GM23338 (cell line): ENCODE results near the gene SOAT2. TPM values are rescaled to one million over a fixed set of nuclear protein-coding genes. Genes with fewer than 3 reads are reported as not detected.

ENCODE experiments used
- ATAC-seq: fragments of 200-7000 bp; cut with Tn5 transposase; 3 replicates; pipeline ENCODE4 v1.9.1; 2020
- DNase-seq: peaks from one replicate; pipeline ENCODE4 v3.0.0-alpha.2; 2015; ENCODE audit warnings: low spot score
- H2AFZ ChIP-seq: fragments of 200-600 bp; sonication (generic); 2 replicates; pipeline ENCODE4 v1.8.0; 2016; ENCODE audit warnings: antibody characterized with exemption, mild to moderate bottlenecking, moderate library complexity
- H3F3A ChIP-seq: fragments of 200-600 bp; sonication (generic); replicated peaks from 2 replicates; pipeline ENCODE4 v1.8.0; 2017; ENCODE audit warnings: antibody characterized with exemption, mixed run types, low read depth
- H3K27ac ChIP-seq: fragments of 200-600 bp; sonication (generic); 2 replicates; pipeline ENCODE4 v1.6.1; 2016; ENCODE audit warnings: low read depth
- H3K27me3 ChIP-seq: fragments of 200-600 bp; sonication (generic); 2 replicates; pipeline ENCODE4 v1.8.0; 2016; ENCODE audit warnings: mild to moderate bottlenecking, mixed run types, moderate library complexity; ENCODE audit not compliant: insufficient read depth
- H3K36me3 ChIP-seq: fragments of 200-600 bp; sonication (generic); 2 replicates; pipeline ENCODE4 v1.8.0; 2016; ENCODE audit warnings: mild to moderate bottlenecking; ENCODE audit not compliant: insufficient read depth
- H3K4me1 ChIP-seq: fragments of 200-600 bp; sonication (generic); 2 replicates; pipeline ENCODE4 v1.8.0; 2016; ENCODE audit warnings: mild to moderate bottlenecking, moderate library complexity; ENCODE audit not compliant: insufficient read depth
- H3K4me2 ChIP-seq: fragments of 200-600 bp; sonication (generic); 2 replicates; pipeline ENCODE4 v1.7.1; 2017; ENCODE audit warnings: mixed run types
- H3K4me3 ChIP-seq: fragments of 200-600 bp; sonication (generic); 2 replicates; pipeline ENCODE4 v1.6.1; 2016; ENCODE audit warnings: mixed run types
- H3K79me2 ChIP-seq: fragments of 200-600 bp; sonication (generic); replicated peaks from 2 replicates; pipeline ENCODE4 v1.8.0; 2017; ENCODE audit warnings: mild to moderate bottlenecking; ENCODE audit not compliant: insufficient read depth
- H3K9me2 ChIP-seq: fragments of 200-600 bp; sonication (generic); 2 replicates; pipeline ENCODE4 v1.8.0; 2017; ENCODE audit not compliant: insufficient read depth
- H4K20me1 ChIP-seq: fragments of 200-600 bp; sonication (generic); replicated peaks from 2 replicates; pipeline ENCODE4 v1.8.0; 2017; ENCODE audit warnings: mild to moderate bottlenecking; ENCODE audit not compliant: insufficient read depth
- H3K27ac Mint-ChIP-seq: 2 replicates; pipeline ENCODE4 v1.8.0; 2020; ENCODE audit warnings: inconsistent platforms, mild to moderate bottlenecking, moderate library complexity, mixed read lengths
- H3K27me3 Mint-ChIP-seq: 3 replicates; pipeline ENCODE4 v1.8.0; 2022; ENCODE audit warnings: low read depth, mild to moderate bottlenecking, moderate library complexity, mixed read lengths, inconsistent platforms; ENCODE audit not compliant: insufficient read depth, poor library complexity
- H3K36me3 Mint-ChIP-seq: 3 replicates; pipeline ENCODE4 v1.8.0; 2021; ENCODE audit warnings: low read depth, mild to moderate bottlenecking, inconsistent platforms, moderate library complexity, mixed read lengths
- H3K4me1 Mint-ChIP-seq: 3 replicates; pipeline ENCODE4 v1.8.0; 2020; ENCODE audit warnings: mild to moderate bottlenecking, inconsistent platforms, mixed read lengths
- H3K4me3 Mint-ChIP-seq: 3 replicates; pipeline ENCODE4 v1.8.0; 2021; ENCODE audit warnings: moderate library complexity, mild to moderate bottlenecking, inconsistent platforms, mixed read lengths
- H3K9me3 Mint-ChIP-seq: 3 replicates; pipeline ENCODE4 v1.8.0; 2020; ENCODE audit warnings: moderate library complexity, mild to moderate bottlenecking, inconsistent platforms, mixed read lengths
- CREB1 ChIP-seq: fragments of 250-450 bp; sonication (Bioruptor Pico); IDR thresholded peaks from 2 replicates; pipeline ENCODE4 v1.5.0; 2020; ENCODE audit warnings: low read depth, mild to moderate bottlenecking, moderate library complexity
- EZH2 ChIP-seq: fragments of 200-600 bp; sonication (generic); IDR thresholded peaks from one replicate; pipeline ENCODE4 v1.8.0; 2017; ENCODE audit warnings: antibody characterized with exemption, mild to moderate bottlenecking, low read depth; ENCODE audit not compliant: unreplicated experiment
- NANOG ChIP-seq: IDR thresholded peaks from 2 replicates; pipeline ENCODE4 v1.6.1; 2016; ENCODE audit warnings: antibody characterized with exemption, borderline replicate concordance
- POLR2AphosphoS5 ChIP-seq: IDR thresholded peaks from 2 replicates; pipeline ENCODE4 v1.6.1; 2016; ENCODE audit warnings: antibody characterized with exemption, low read depth
- ZNF114 ChIP-seq: fragments of 250-450 bp; sonication (Bioruptor Pico); IDR thresholded peaks from 2 replicates; pipeline ENCODE4 v1.5.0; 2020; ENCODE audit warnings: mild to moderate bottlenecking, moderate library complexity
- ZNF331 ChIP-seq: fragments of 250-450 bp; sonication (Bioruptor Pico); IDR thresholded peaks from 2 replicates; pipeline ENCODE4 v1.5.0; 2020; ENCODE audit warnings: low read depth, mild to moderate bottlenecking, moderate library complexity
- polyA plus RNA-seq: library from polyadenylated mRNA; unstranded; fragments of >200 nt; fragmentation: Nextera tagmentation; extraction: Ambion mirVana; gene quantifications from 2 replicates; pipeline ENCODE4 v1.2.1, GENCODE V29; 2016
- total RNA-seq: library from RNA; depleted of rRNA; stranded (reverse); fragments of >200 nt; shearing (Covaris generic); gene quantifications from 2 replicates; pipeline ENCODE4 v1.2.3, GENCODE V29; 2014
- TF ChIP-seq, protein P1 (sequence below): IDR thresholded peaks from 2 replicates; pipeline ENCODE4 v1.6.1; 2016; ENCODE audit warnings: antibody characterized with exemption
- TF ChIP-seq, protein P2 (sequence below): IDR thresholded peaks from one replicate; pipeline ENCODE4 v1.6.1; 2018; ENCODE audit warnings: antibody characterized with exemption; ENCODE audit not compliant: unreplicated experiment
- TF ChIP-seq, protein P3 (sequence below), 2 experiments: fragments of 200-600 bp in 1 of 2; sonication (generic) in 1 of 2; conservative IDR thresholded peaks; 2 replicates each; pipeline versions ENCODE4 v1.5.1 to v1.6.1; 2016 to 2017; ENCODE audit warnings: antibody characterized with exemption in 2 of 2, low read depth in 2 of 2, mild to moderate bottlenecking in 2 of 2, moderate library complexity in 1 of 2

The SOAT2 gene
- total and polyA plus RNA-seq, 2 experiments from 2014 or later: not detected

DNA sequence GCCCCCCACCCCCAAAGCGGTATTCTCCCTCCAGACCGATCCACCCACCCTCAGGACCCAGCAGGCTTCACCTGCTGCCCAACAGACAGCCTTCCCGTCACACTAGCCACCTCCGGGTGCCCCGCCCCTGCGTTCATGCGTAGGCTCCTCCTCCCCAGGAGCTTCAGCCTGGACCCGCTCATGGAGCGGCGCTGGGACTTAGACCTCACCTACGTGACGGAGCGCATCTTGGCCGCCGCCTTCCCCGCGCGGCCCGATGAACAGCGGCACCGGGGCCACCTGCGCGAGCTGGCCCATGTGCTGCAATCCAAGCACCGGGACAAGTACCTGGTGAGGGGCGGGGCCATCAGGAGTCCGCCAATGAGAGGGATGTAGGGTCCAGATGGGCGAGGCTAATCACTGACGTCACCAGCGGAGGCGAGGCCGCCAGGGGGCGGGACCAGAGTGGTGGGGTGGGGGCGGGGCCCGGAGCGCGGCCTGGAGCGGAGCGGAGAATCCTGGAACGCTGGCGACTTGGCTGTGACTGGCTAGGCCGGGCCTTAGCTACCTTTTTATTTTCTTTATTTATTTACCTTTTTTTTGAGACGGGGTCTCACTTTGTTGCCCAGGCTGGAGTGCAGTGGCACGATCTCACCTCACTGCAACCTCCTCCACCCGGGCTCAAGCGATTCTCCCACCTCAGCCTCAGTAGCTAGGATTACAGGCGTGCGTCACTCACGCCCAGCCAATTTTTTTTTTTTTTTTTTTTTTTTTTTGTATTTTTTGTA is 49.0 kb upstream of the SOAT2 start:
- H3K27ac Mint-ChIP-seq: peak overlapping the region; percentile 98
- no peaks in the 10 kb centered on the region; the same call in 2 of the 3 replicates for H3K9me3 Mint-ChIP-seq
- DNase-seq (peak; percentile 99), ATAC-seq (peak; percentile 74)
- H3K4me3 ChIP-seq: peak overlapping the region; percentile 99
- H3K4me3 Mint-ChIP-seq: peak overlapping the region; percentile 93
- H3K4me1 Mint-ChIP-seq: peaks cover 32% of the 10 kb centered on the region
- H3K79me2 ChIP-seq: peaks cover 16% of the 10 kb centered on the region; the same call in 1 of the 2 replicates
- peaks cover 18% of the 10 kb centered on the region for H3K36me3 Mint-ChIP-seq
- peaks cover 16% of the 10 kb centered on the region for H4K20me1 ChIP-seq
- no peaks in the 10 kb centered on the region for H3K9me2 ChIP-seq
- peak overlapping the region; percentile 96 for H3K27ac ChIP-seq
- no peaks in the 10 kb centered on the region for H3K36me3 ChIP-seq
- peaks cover 17% of the 10 kb centered on the region; the same call in 1 of the 2 replicates for H3K27me3 ChIP-seq
- H3K27me3 Mint-ChIP-seq: peaks cover 21% of the 10 kb centered on the region
- peaks cover 16% of the 10 kb centered on the region; the same call in 1 of the 2 replicates for H3F3A ChIP-seq
- peaks cover 37% of the 10 kb centered on the region for H3K4me1 ChIP-seq
- H2AFZ ChIP-seq: peak overlapping the region; percentile 99
- H3K4me2 ChIP-seq: peak overlapping the region; percentile 98
- TF ChIP-seq POLR2AphosphoS5 (peak; percentile 95), ZNF331 (no peak), ZNF114 (CRISPR knock-in tag) (no peak), CREB1 (CRISPR knock-in tag) (peak; percentile 90), EZH2 (no peak), NANOG (no peak)
- TF ChIP-seq, protein P1, sequence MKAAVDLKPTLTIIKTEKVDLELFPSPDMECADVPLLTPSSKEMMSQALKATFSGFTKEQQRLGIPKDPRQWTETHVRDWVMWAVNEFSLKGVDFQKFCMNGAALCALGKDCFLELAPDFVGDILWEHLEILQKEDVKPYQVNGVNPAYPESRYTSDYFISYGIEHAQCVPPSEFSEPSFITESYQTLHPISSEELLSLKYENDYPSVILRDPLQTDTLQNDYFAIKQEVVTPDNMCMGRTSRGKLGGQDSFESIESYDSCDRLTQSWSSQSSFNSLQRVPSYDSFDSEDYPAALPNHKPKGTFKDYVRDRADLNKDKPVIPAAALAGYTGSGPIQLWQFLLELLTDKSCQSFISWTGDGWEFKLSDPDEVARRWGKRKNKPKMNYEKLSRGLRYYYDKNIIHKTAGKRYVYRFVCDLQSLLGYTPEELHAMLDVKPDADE: no peak
- TF ChIP-seq, protein P2, sequence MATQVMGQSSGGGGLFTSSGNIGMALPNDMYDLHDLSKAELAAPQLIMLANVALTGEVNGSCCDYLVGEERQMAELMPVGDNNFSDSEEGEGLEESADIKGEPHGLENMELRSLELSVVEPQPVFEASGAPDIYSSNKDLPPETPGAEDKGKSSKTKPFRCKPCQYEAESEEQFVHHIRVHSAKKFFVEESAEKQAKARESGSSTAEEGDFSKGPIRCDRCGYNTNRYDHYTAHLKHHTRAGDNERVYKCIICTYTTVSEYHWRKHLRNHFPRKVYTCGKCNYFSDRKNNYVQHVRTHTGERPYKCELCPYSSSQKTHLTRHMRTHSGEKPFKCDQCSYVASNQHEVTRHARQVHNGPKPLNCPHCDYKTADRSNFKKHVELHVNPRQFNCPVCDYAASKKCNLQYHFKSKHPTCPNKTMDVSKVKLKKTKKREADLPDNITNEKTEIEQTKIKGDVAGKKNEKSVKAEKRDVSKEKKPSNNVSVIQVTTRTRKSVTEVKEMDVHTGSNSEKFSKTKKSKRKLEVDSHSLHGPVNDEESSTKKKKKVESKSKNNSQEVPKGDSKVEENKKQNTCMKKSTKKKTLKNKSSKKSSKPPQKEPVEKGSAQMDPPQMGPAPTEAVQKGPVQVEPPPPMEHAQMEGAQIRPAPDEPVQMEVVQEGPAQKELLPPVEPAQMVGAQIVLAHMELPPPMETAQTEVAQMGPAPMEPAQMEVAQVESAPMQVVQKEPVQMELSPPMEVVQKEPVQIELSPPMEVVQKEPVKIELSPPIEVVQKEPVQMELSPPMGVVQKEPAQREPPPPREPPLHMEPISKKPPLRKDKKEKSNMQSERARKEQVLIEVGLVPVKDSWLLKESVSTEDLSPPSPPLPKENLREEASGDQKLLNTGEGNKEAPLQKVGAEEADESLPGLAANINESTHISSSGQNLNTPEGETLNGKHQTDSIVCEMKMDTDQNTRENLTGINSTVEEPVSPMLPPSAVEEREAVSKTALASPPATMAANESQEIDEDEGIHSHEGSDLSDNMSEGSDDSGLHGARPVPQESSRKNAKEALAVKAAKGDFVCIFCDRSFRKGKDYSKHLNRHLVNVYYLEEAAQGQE: no peak
- TF ChIP-seq, protein P3, sequence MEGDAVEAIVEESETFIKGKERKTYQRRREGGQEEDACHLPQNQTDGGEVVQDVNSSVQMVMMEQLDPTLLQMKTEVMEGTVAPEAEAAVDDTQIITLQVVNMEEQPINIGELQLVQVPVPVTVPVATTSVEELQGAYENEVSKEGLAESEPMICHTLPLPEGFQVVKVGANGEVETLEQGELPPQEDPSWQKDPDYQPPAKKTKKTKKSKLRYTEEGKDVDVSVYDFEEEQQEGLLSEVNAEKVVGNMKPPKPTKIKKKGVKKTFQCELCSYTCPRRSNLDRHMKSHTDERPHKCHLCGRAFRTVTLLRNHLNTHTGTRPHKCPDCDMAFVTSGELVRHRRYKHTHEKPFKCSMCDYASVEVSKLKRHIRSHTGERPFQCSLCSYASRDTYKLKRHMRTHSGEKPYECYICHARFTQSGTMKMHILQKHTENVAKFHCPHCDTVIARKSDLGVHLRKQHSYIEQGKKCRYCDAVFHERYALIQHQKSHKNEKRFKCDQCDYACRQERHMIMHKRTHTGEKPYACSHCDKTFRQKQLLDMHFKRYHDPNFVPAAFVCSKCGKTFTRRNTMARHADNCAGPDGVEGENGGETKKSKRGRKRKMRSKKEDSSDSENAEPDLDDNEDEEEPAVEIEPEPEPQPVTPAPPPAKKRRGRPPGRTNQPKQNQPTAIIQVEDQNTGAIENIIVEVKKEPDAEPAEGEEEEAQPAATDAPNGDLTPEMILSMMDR (conservative IDR thresholded peaks at IDR 0.05; ENCODE audit: low read depth in 2 of 2): no peak
